ENCODE results near the gene KRTAP20-3.
A peak's percentile ranks its signal among the peaks of the same experiment; 100 is the strongest.

KRTAP20-3 gene

DNA sequence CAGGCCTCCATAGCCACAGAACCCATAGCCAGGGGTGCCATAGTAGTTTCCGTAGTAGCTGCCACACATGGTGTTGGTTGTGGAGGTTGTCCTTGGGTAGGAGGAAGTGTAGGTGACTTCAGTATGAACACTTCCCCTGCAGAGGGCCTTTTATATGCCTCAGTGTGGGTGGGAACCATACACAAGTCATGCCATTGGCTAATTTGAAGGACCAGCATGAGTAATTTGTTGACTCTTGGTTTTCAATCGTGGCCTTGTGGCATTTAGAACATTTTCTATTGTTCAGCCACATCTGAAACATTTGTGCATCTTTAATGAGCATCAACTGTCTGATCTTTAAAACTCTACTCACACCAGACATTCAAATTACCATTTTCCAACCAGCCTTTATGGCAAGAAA lies 28.8 kb upstream of the KRTAP20-3 start, which contains the start of gene KRTAP6-1:
KRTAP6-1 (minus strand) TSS at position 95 of the 400 bp plus-strand sequence; CDS start at position 69, 26 bp downstream.
- ATAC-seq (ENCODE audit: low read depth): no peak
- DNase-seq (ENCODE audit: low spot score): no peak

DNA sequence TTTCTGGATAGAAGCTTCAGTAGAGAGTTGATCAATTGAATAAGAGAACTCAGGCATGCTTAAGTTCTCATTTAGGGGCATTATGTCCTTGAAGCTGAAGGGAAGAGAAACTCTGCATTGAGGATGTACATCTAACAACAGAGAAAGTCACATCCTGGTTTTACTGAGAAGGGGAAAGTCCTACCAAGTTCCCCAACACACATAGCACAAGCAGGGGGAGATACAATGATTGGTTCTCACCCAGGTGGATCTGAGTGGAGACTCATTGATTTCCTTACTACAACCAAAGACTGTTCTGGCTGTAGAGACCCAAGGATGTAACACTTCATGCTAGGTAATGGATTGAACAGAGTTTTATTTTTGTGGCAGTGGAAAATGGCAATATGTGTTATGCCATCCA lies 27.5 kb upstream of the KRTAP20-3 start:
- ATAC-seq (ENCODE audit: low read depth): no peak
- no peak for TF ChIP-seq CTCF (IDR thresholded peaks at IDR 0.05; ENCODE audit: poor library complexity, severe bottlenecking)
- no peaks in the 10 kb centered on the region for H3K9me3 ChIP-seq (ENCODE audit: severe bottlenecking)

More for the DNA sequence above, 28.8 kb upstream of the KRTAP20-3 start, which contains the start of gene KRTAP6-1:
- Histone ChIP-seq H3K27me3 (ENCODE audit: insufficient read depth, poor library complexity, severe bottlenecking) (no peaks in the 10 kb centered on the region), H3K4me3 (ENCODE audit: severe bottlenecking) (no peak within 1 kb of the TSS), H3K9me3 (ENCODE audit: severe bottlenecking) (no peaks in the 10 kb centered on the region), H3K36me3 (ENCODE audit: low read depth) (no peaks in the 10 kb centered on the region), H3K27ac (ENCODE audit: poor library complexity, severe bottlenecking) (no peak within 1 kb of the TSS), H3K4me1 (ENCODE audit: insufficient read depth, poor library complexity, severe bottlenecking) (no peaks in the 10 kb centered on the region)
- no peak for TF ChIP-seq CTCF (IDR thresholded peaks at IDR 0.05; ENCODE audit: poor library complexity, severe bottlenecking)

GRCh38 chr21:30616125-30616524 lies 26.5 kb upstream of the KRTAP20-3 start, which contains the start of gene KRTAP20-1:
Gene KRTAP20-1, plus strand, starts transcription at chr21:30616425. Its CDS starts 30 bp downstream, at chr21:30616455.
- TF ChIP-seq CTCF (IDR thresholded peaks at IDR 0.05; ENCODE audit: poor library complexity, severe bottlenecking): no peak

More for the DNA sequence above, 27.5 kb upstream of the KRTAP20-3 start:
- no peak overlapping the region for H3K27ac ChIP-seq (ENCODE audit: poor library complexity, severe bottlenecking)
- H3K36me3 ChIP-seq (ENCODE audit: low read depth): no peaks in the 10 kb centered on the region
- no peak for DNase-seq (ENCODE audit: low spot score)
- H3K27me3 ChIP-seq (ENCODE audit: insufficient read depth, poor library complexity, severe bottlenecking): no peaks in the 10 kb centered on the region
- H3K4me1 ChIP-seq (ENCODE audit: insufficient read depth, poor library complexity, severe bottlenecking): peaks cover 6% of the 10 kb centered on the region
- no peak overlapping the region for H3K4me3 ChIP-seq (ENCODE audit: severe bottlenecking)

GRCh38 chr21:30620080-30620479 lies 22.6 kb upstream of the KRTAP20-3 start:
- no peaks in the 10 kb centered on the region for H3K27me3 ChIP-seq (ENCODE audit: insufficient read depth, poor library complexity, severe bottlenecking)
- TF ChIP-seq CTCF (IDR thresholded peaks at IDR 0.05; ENCODE audit: poor library complexity, severe bottlenecking): no peak
- ATAC-seq (ENCODE audit: low read depth) (no peak), DNase-seq (ENCODE audit: low spot score) (no peak)
- H3K36me3 ChIP-seq (ENCODE audit: low read depth): no peaks in the 10 kb centered on the region
- no peaks in the 10 kb centered on the region for H3K9me3 ChIP-seq (ENCODE audit: severe bottlenecking)
- H3K27ac ChIP-seq (ENCODE audit: poor library complexity, severe bottlenecking): peak overlapping the region; percentile 86
- H3K4me3 ChIP-seq (ENCODE audit: severe bottlenecking): no peak overlapping the region
- peaks cover 23% of the 10 kb centered on the region for H3K4me1 ChIP-seq (ENCODE audit: insufficient read depth, poor library complexity, severe bottlenecking)

More at GRCh38 chr21:30616125-30616524, 26.5 kb upstream of the KRTAP20-3 start, which contains the start of gene KRTAP20-1:
- DNase-seq (ENCODE audit: low spot score): no peak
- Histone ChIP-seq H3K36me3 (ENCODE audit: low read depth) (no peaks in the 10 kb centered on the region), H3K27me3 (ENCODE audit: insufficient read depth, poor library complexity, severe bottlenecking) (no peaks in the 10 kb centered on the region), H3K4me3 (ENCODE audit: severe bottlenecking) (no peak within 1 kb of the TSS), H3K4me1 (ENCODE audit: insufficient read depth, poor library complexity, severe bottlenecking) (peaks cover 10% of the 10 kb centered on the region), H3K27ac (ENCODE audit: poor library complexity, severe bottlenecking) (no peak within 1 kb of the TSS), H3K9me3 (ENCODE audit: severe bottlenecking) (no peaks in the 10 kb centered on the region)
- no peak for ATAC-seq (ENCODE audit: low read depth)

- no peak for DNase-seq (ENCODE audit: low spot score)
- ATAC-seq (ENCODE audit: low read depth): no peak
- Histone ChIP-seq H3K27me3 (ENCODE audit: insufficient read depth, poor library complexity, severe bottlenecking) (no peaks in the 10 kb centered on the region), H3K9me3 (ENCODE audit: severe bottlenecking) (no peaks in the 10 kb centered on the region), H3K4me3 (ENCODE audit: severe bottlenecking) (no peak within 1 kb of the TSS), H3K4me1 (ENCODE audit: insufficient read depth, poor library complexity, severe bottlenecking) (peaks cover 23% of the 10 kb centered on the region), H3K36me3 (ENCODE audit: low read depth) (no peaks in the 10 kb centered on the region), H3K27ac (ENCODE audit: poor library complexity, severe bottlenecking) (peak within 1 kb of the TSS; percentile 86)
- no peak for TF ChIP-seq CTCF (IDR thresholded peaks at IDR 0.05; ENCODE audit: poor library complexity, severe bottlenecking)
These were observed 22.1 kb upstream of the KRTAP20-3 start, which contains the start of gene KRTAP20-4 for GRCh38 chr21:30620522-30620921. Gene KRTAP20-4, plus strand, starts transcription at chr21:30620627.

Measured in RWPE2 (cell line).